ENCODE results near the gene DLST.

The DLST gene

GRCh38 chr14:74881431-74882102, at the start of gene DLST:
Gene DLST, plus strand, starts transcription at chr14:74881916. Its CDS starts 38 bp downstream, at chr14:74881954.
- TF ChIP-seq CTCF (IDR thresholded peaks at IDR 0.05): no peak
- 0 out of 2 replicates have a peak, but pooled peaks have one; percentile 40 for TF ChIP-seq ZFX (IDR thresholded peaks at IDR 0.05; ENCODE audit: borderline replicate concordance)
- H3K27ac ChIP-seq: peak within 1 kb of the TSS; percentile 74

- TF ChIP-seq CTCF (IDR thresholded peaks at IDR 0.05): no peak
- no peak for TF ChIP-seq ZFX (IDR thresholded peaks at IDR 0.05; ENCODE audit: borderline replicate concordance)
- 0 out of 2 replicates have a peak overlapping the region, but pooled peaks have one; percentile 1 for H3K27ac ChIP-seq
Measured at GRCh38 chr14:74832849-74833248, 48.9 kb upstream of the DLST start.

GRCh38 chr14:74834692-74835392, 46.9 kb upstream of the DLST start:
- TF ChIP-seq CTCF (IDR thresholded peaks at IDR 0.05) (no peak), ZFX (IDR thresholded peaks at IDR 0.05; ENCODE audit: borderline replicate concordance) (no peak)
- H3K27ac ChIP-seq: no peak overlapping the region

GRCh38 chr14:74835645-74836250, 46.0 kb upstream of the DLST start:
- TF ChIP-seq ZFX (IDR thresholded peaks at IDR 0.05; ENCODE audit: borderline replicate concordance): no peak
- no peak for TF ChIP-seq CTCF (IDR thresholded peaks at IDR 0.05)
- H3K27ac ChIP-seq: no peak overlapping the region

- no peak overlapping the region for H3K27ac ChIP-seq
Measured at GRCh38 chr14:74836251-74836960, 45.3 kb upstream of the DLST start.

GRCh38 chr14:74838166-74838565, 43.5 kb upstream of the DLST start:
- TF ChIP-seq ZFX (IDR thresholded peaks at IDR 0.05; ENCODE audit: borderline replicate concordance) (no peak), CTCF (IDR thresholded peaks at IDR 0.05) (no peak)

More at GRCh38 chr14:74836251-74836960, 45.3 kb upstream of the DLST start:
- no peak for TF ChIP-seq ZFX (IDR thresholded peaks at IDR 0.05; ENCODE audit: borderline replicate concordance)
- TF ChIP-seq CTCF (IDR thresholded peaks at IDR 0.05): no peak

More at GRCh38 chr14:74838166-74838565, 43.5 kb upstream of the DLST start:
- H3K27ac ChIP-seq: no peak overlapping the region
